ENCODE measurements around the gene NAA40.

The NAA40 gene

DNA sequence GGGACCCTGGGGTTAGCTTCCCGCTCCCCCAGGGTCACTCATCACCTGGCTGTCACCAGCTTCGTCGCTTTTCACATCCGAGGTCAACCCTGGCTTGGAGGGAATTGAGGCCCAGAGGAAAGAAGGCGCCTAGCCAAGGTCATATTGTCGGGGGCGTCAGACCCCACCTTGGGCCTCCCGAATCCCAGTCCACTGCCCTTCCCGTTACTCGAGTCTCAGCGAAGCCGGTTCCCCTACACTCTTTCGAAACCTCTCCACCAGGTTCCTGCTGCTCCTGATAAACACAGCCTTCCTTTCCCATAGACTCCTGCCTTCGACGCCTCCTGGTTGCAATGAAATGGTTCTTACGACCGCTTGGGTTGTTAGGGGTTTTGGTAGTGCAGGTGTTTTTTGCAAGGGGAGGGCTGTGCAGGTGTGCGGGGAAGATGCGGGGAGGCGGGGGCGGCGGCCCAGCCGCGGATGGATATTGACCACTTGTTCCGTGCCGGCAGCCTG, 642 bp downstream of the NAA40 start:
- H3K4me3 ChIP-seq (ENCODE audit: low read depth, low read length), result peak overlapping the region; percentile 90
- peak overlapping the region; percentile 25; the same call in 1 of the 2 replicates for H3K27ac ChIP-seq (ENCODE audit: extremely low read depth, low read depth, low read length)
- H3K36me3 ChIP-seq (ENCODE audit: control insufficient read depth in 2 of 2, insufficient read depth in 1 of 2, low read length in 2 of 2), result peaks cover 0 to 29% of the 10 kb centered on the region in 2 experiments; a peak in 1 of 3 replicates
- H3K4me1 ChIP-seq (ENCODE audit: control insufficient read depth, insufficient read depth, low read length), result no peaks in the 10 kb centered on the region
- CTCF ChIA-PET, result interaction anchor here (0.7 kb wide), 1 partner anchor 22 kb away, joined by 3 read pairs; the partner anchor contains the start of gene RCOR2
- no peaks in the 10 kb centered on the region for H3K9me3 ChIP-seq (ENCODE audit: control insufficient read depth, insufficient read depth, low read depth, low read length)
- POLR2A ChIA-PET, result interaction anchor here (0.5 to 1.9 kb wide), 4 partner anchors 20 to 247 kb away, joined by 3 to 9 read pairs (median 5); no protein-coding TSS in a partner anchor
- TF ChIP-seq ZBTB21 (tag by site-specific recombination; IDR thresholded peaks at IDR 0.05) (no peak), ZNF239 (tag by site-specific recombination; IDR thresholded peaks at IDR 0.05) (no peak), ZIC2 (tag by site-specific recombination; IDR thresholded peaks at IDR 0.05) (peak; percentile 58; the same call in 1 of the 2 replicates), MEIS1 (CRISPR knock-in tag; IDR thresholded peaks at IDR 0.05; ENCODE audit: borderline replicate concordance) (no peak), GLIS1 (tag by site-specific recombination; IDR thresholded peaks at IDR 0.05) (peak; percentile 72), ZNF19 (tag by site-specific recombination; IDR thresholded peaks at IDR 0.05; ENCODE audit: low read depth) (no peak), TRIM28 (IDR thresholded peaks at IDR 0.05; ENCODE audit: borderline replicate concordance, low read length) (no peak), PATZ1 (tag by site-specific recombination; IDR thresholded peaks at IDR 0.05) (0 out of 2 replicates have a peak, but pooled peaks have one; percentile 56), ZNF843 (tag by site-specific recombination; IDR thresholded peaks at IDR 0.05) (no peak), ZNF621 (tag by site-specific recombination; IDR thresholded peaks at IDR 0.05) (no peak), ZNF626 (tag by site-specific recombination; IDR thresholded peaks at IDR 0.05) (no peak), ZNF521 (tag by site-specific recombination; IDR thresholded peaks at IDR 0.05) (no peak), SCRT2 (tag by site-specific recombination; IDR thresholded peaks at IDR 0.05) (no peak), GLIS2 (tag by site-specific recombination; IDR thresholded peaks at IDR 0.05) (peak; percentile 91; the same call in 1 of the 2 replicates), ZEB2 (tag by site-specific recombination; IDR thresholded peaks at IDR 0.05) (peak; percentile 21; the same call in 1 of the 2 replicates), MZF1 (tag by site-specific recombination; IDR thresholded peaks at IDR 0.05; ENCODE audit: borderline replicate concordance) (no peak)
- TF ChIP-seq, protein P1, sequence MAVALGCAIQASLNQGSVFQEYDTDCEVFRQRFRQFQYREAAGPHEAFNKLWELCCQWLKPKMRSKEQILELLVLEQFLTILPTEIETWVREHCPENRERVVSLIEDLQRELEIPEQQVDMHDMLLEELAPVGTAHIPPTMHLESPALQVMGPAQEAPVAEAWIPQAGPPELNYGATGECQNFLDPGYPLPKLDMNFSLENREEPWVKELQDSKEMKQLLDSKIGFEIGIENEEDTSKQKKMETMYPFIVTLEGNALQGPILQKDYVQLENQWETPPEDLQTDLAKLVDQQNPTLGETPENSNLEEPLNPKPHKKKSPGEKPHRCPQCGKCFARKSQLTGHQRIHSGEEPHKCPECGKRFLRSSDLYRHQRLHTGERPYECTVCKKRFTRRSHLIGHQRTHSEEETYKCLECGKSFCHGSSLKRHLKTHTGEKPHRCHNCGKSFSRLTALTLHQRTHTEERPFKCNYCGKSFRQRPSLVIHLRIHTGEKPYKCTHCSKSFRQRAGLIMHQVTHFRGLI (tag by site-specific recombination; IDR thresholded peaks at IDR 0.05), result no peak

GRCh38 chr11:63940786-63941185, 2.0 kb downstream of the NAA40 start:
- H3K9me3 ChIP-seq (ENCODE audit: control insufficient read depth, insufficient read depth, low read depth, low read length), result no peaks in the 10 kb centered on the region
- ChIA-PET POLR2A (no interaction called here), CTCF (no interaction called here)
- H3K4me1 ChIP-seq (ENCODE audit: control insufficient read depth, insufficient read depth, low read length), result no peaks in the 10 kb centered on the region
- H3K4me3 ChIP-seq (ENCODE audit: low read depth, low read length), result no peak overlapping the region
- H3K27ac ChIP-seq (ENCODE audit: extremely low read depth, low read depth, low read length), result no peak overlapping the region
- H3K36me3 ChIP-seq (ENCODE audit: control insufficient read depth in 2 of 2, insufficient read depth in 1 of 2, low read length in 2 of 2), result peaks cover 0 to 32% of the 10 kb centered on the region in 2 experiments; a peak in 1 of 3 replicates
- TF ChIP-seq ZNF366 (tag by site-specific recombination; conservative IDR thresholded peaks at IDR 0.05), result no peak
- TF ChIP-seq, protein P2, sequence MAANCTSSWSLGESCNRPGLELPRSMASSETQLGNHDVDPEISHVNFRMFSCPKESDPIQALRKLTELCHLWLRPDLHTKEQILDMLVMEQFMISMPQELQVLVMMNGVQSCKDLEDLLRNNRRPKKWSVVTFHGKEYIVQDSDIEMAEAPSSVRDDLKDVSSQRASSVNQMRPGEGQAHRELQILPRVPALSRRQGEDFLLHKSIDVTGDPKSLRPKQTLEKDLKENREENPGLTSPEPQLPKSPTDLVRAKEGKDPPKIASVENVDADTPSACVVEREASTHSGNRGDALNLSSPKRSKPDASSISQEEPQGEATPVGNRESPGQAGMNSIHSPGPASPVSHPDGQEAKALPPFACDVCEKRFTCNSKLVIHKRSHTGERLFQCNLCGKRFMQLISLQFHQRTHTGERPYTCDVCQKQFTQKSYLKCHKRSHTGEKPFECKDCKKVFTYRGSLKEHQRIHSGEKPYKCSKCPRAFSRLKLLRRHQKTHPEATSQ (tag by site-specific recombination; IDR thresholded peaks at IDR 0.05), result no peak
- TF ChIP-seq ZNF473 (tag by site-specific recombination; IDR thresholded peaks at IDR 0.05), result no peak
- TF ChIP-seq ZNF37A (tag by site-specific recombination; IDR thresholded peaks at IDR 0.05), result no peak
- TF ChIP-seq, protein P3, sequence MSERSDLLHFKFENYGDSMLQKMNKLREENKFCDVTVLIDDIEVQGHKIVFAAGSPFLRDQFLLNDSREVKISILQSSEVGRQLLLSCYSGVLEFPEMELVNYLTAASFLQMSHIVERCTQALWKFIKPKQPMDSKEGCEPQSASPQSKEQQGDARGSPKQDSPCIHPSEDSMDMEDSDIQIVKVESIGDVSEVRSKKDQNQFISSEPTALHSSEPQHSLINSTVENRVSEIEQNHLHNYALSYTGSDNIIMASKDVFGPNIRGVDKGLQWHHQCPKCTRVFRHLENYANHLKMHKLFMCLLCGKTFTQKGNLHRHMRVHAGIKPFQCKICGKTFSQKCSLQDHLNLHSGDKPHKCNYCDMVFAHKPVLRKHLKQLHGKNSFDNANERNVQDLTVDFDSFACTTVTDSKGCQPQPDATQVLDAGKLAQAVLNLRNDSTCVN (tag by site-specific recombination; optimal IDR thresholded peaks at IDR 0.05), result no peak
- no peak for TF ChIP-seq ZNF23 (tag by site-specific recombination; IDR thresholded peaks at IDR 0.05; ENCODE audit: borderline replicate concordance)
- TF ChIP-seq GLIS2 (tag by site-specific recombination; IDR thresholded peaks at IDR 0.05), result no peak
- no peak for TF ChIP-seq KLF7 (tag by site-specific recombination; IDR thresholded peaks at IDR 0.05; ENCODE audit: borderline replicate concordance)
- TF ChIP-seq ZBTB10 (tag by site-specific recombination; IDR thresholded peaks at IDR 0.05), result no peak
- no peak for TF ChIP-seq ZNF549 (tag by site-specific recombination; IDR thresholded peaks at IDR 0.05)
- TF ChIP-seq ZNF341 (tag by site-specific recombination; IDR thresholded peaks at IDR 0.05; ENCODE audit: low read depth), result no peak
- no peak for TF ChIP-seq ZBTB17 (tag by site-specific recombination; IDR thresholded peaks at IDR 0.05)

Data from HEK293 (cell line).